DND-41 (cell line): ENCODE results near the gene USH1C.

Experiments
- CTCF ChIP-seq: IDR thresholded peaks from 2 replicates; pipeline ENCODE4 v1.5.1; 2012; ENCODE audit warnings: borderline replicate concordance, low read length, moderate library complexity, mild to moderate bottlenecking; ENCODE audit not compliant: poor library complexity, severe bottlenecking; ENCODE audit errors: extremely low read depth
- EZH2 ChIP-seq: IDR thresholded peaks from 3 replicates; pipeline ENCODE4 v1.6.1; 2012; ENCODE audit warnings: borderline replicate concordance, low read depth, mild to moderate bottlenecking, moderate library complexity, low read length, inconsistent platforms; ENCODE audit not compliant: severe bottlenecking

DNA sequence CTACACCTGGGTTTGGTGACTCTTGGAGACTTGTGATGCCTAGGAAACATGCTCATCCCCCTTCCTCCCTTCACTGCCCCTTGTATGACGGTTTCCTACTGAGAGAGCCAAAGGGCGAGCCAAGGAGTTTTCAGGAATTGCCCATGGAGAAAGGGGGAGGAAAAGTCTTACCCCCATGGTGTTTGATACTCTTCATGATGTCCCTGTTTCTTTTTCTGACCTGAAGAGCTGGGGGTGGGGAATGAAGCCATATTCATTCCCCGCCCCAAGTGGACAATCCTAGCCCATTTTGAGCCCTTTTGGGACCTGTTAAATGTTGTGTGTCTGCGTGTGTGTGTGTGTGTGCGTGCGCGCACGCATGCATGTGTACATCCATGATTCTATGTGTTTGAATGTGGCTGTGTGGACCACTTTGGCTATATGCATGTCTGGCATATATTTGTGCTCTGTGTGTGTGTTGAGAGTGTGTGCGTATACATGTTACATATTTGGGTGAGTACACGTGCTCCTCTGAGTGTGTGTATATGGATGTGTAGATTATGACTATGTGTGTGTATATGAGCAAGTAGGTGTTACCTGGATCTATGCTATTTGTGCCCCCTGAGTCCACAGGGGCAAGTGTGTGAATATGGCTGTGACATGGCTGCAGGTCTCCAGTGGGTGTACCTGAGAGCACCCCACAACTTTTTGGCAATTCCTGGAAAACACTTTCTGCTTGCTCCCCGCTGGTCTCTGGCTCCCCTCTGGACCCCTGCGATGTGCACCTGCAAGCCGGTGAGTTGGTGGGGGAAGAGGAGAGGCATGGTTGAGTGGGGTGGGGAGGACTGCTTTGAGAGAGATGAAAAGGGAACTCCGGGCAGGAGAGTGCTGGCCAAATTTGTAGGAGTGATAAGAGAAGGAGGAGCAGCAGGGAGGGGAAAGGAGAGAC lies 27.5 kb upstream of the USH1C start:
- TF ChIP-seq CTCF (no peak), EZH2 (no peak)
